Measurements from ENCODE around the gene LYSMD1. TPM values are rescaled to one million over a fixed set of nuclear protein-coding genes. Genes with fewer than 3 reads are reported as not detected.
"Not testable (repeated sequence)": the region's sequence is repeated elsewhere in the genome, so short reads cannot be mapped to it uniquely, and the experiment has no call there.

The LYSMD1 gene
- total RNA-seq, result 1 to 10 TPM; 3.0 to 4.4 (median 3.5) TPM

DNA sequence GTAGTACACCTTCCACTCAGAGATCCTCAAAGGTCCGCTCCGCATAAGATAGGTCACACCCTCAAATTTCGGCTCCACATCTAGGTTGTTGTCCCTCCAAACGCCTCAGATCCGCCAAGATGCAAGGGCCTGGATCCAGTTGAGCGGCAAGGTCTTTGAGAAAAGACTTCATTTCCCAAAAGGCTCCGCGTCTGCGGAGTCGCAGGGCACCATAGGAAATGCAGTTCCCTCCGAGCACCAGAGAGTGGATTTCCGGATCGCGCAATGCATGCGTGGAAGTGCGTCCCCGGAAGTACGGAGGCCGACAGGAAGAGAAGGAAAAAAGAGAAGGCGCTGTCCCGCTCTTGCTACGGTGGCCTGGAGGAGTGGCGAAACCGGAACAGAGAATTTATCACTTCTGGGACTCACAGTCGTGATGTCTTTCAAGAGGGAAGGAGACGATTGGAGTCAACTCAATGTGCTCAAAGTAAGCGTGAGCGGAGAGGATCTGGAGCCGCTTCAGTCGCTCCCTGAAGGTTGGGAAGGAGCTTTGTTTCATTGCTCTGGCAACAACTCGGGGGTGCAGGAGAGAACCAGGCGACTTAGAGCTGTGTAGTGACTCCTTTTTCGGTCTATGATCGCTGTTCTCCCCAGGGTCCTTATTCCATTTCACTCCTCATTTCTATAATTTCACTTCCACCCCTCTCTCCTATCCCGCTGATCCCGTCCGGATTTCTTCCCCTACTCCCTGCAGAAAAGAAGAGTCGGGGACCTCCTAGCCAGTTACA, at the start of gene LYSMD1, which contains the start of gene SCNM1:
TSS of gene LYSMD1 (minus strand) at position 165 of the 767 bp plus-strand sequence. CDS start 644 bp downstream, outside the sequence.
TSS of gene SCNM1 (plus strand) at position 407 of the 767 bp plus-strand sequence. CDS start at position 416, 9 bp downstream.
- H3K4me1 Mint-ChIP-seq (ENCODE audit: low read depth), result peaks cover 42% of the 10 kb centered on the region
- ATAC-seq, result peak; percentile 97 to 98

GRCh38 chr1:151213560-151213959, 47.9 kb upstream of the LYSMD1 start:
- Mint-ChIP-seq H3K9me3 (no peaks in the 10 kb centered on the region), H3K36me3 (ENCODE audit: insufficient read depth) (peaks cover 17% of the 10 kb centered on the region), H3K27me3 (ENCODE audit: low read depth) (no peaks in the 10 kb centered on the region), H3K4me1 (ENCODE audit: low read depth) (peaks cover 31% of the 10 kb centered on the region), H3K4me3 (no peak overlapping the region)
- ATAC-seq, result no peak
- DNase-seq, result no peak

More for the DNA sequence above, at the start of gene LYSMD1, which contains the start of gene SCNM1:
- Mint-ChIP-seq H3K36me3 (ENCODE audit: insufficient read depth) (peaks cover 41% of the 10 kb centered on the region), H3K4me3 (peak within 1 kb of the TSS; percentile 97), H3K27me3 (ENCODE audit: low read depth) (no peaks in the 10 kb centered on the region), H3K9me3 (no peaks in the 10 kb centered on the region)
- DNase-seq, result peak; percentile 92

GRCh38 chr1:151211972-151212705, 46.4 kb upstream of the LYSMD1 start:
- no peak for DNase-seq
- no peaks in the 10 kb centered on the region for H3K27me3 Mint-ChIP-seq (ENCODE audit: low read depth)
- H3K4me1 Mint-ChIP-seq (ENCODE audit: low read depth), result peaks cover 29% of the 10 kb centered on the region
- H3K36me3 Mint-ChIP-seq (ENCODE audit: insufficient read depth), result peaks cover 16% of the 10 kb centered on the region
- no peaks in the 10 kb centered on the region for H3K9me3 Mint-ChIP-seq
- peak overlapping the region; percentile 54 for H3K4me3 Mint-ChIP-seq
- ATAC-seq, result peak in 1 of 2 donors; percentile 57

- Mint-ChIP-seq H3K36me3 (ENCODE audit: insufficient read depth) (peaks cover 16% of the 10 kb centered on the region), H3K4me1 (ENCODE audit: low read depth) (peaks cover 28% of the 10 kb centered on the region), H3K4me3 (no peak overlapping the region), H3K27me3 (ENCODE audit: low read depth) (no peaks in the 10 kb centered on the region), H3K9me3 (no peaks in the 10 kb centered on the region)
- DNase-seq (no peak), ATAC-seq (no peak)
Measured at GRCh38 chr1:151210830-151211229, 45.1 kb upstream of the LYSMD1 start.

DNA sequence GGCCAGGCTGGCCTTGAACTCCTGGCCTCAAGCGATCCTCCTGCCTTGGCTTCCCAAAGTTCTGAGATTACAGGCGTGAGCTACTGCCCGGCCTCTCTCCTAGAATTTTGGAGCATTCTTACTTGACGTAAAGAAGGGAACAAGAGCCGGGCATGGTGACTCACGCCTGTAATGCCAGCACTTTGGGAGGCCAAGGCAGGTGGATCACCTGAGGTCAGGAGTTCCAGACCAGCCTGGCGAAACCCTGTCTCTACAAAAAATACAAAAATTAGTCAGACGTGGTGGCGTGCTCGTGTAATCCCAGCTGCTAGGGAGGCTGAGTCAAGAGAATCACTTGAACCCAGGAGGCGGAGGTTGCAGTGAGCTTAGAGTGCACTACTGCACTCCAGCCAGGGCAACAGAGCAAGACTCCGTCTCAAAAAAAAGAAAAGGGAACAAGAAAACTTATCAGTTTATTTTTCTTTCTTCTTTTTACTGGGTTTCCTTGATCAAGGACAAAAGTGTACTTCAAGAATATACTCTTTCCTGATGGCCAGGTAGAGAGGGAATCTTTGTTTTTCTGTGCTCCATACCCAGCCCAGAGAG, 39.8 kb upstream of the LYSMD1 start:
- not testable (repeated sequence) for H3K4me3 Mint-ChIP-seq; H3K27me3 Mint-ChIP-seq (ENCODE audit: low read depth); H3K9me3 Mint-ChIP-seq; DNase-seq; H3K36me3 Mint-ChIP-seq (ENCODE audit: insufficient read depth); ATAC-seq
- peaks cover 18% of the 10 kb centered on the region for H3K4me1 Mint-ChIP-seq (ENCODE audit: low read depth)

DNA sequence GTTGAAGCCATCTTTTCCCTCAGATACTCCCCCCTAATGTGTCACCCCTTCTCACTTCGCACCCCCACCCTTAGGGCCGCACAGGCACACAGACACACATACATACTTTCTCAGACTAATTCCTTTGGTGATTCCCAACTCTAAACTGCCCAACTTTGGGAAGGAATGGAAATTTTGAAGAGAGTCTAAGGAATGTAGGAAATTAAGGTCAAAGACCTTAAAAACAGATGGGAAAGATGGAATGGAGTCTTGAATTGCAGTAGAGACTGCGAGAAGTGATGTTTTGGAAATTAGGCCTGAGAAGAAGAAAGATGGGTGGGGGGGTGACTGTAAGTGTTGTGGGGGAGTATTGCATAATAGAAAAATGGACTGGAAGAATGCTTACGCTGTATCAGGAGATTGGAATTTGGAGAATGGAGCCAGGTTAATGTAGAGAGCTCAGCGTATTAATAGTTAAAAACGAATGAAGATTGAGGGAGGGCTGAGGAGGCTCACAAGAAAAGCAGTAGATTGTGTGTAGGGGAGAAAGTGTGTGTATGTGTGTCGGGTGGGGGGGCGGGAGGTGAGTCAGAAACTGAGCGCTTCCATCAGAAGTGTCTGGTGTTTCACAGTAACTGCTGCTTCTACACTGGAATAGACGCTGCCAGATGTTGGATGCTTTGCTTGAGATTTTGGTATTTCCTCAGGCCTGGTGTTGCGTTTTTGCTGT, 34.3 kb upstream of the LYSMD1 start:
- ATAC-seq (peak; percentile 27), DNase-seq (peak; percentile 9)
- Mint-ChIP-seq H3K27me3 (ENCODE audit: low read depth) (peaks cover 2% of the 10 kb centered on the region), H3K4me3 (peak overlapping the region; percentile 99), H3K4me1 (ENCODE audit: low read depth) (peaks cover 37% of the 10 kb centered on the region), H3K9me3 (no peaks in the 10 kb centered on the region), H3K36me3 (ENCODE audit: insufficient read depth) (peaks cover 4% of the 10 kb centered on the region)

GRCh38 chr1:151198254-151199127, 32.8 kb upstream of the LYSMD1 start, which contains the start of gene PIP5K1A:
PIP5K1A (plus strand) TSS chr1:151198552; CDS start chr1:151198997, 445 bp downstream.
- Mint-ChIP-seq H3K27me3 (ENCODE audit: low read depth) (peaks cover 3% of the 10 kb centered on the region), H3K4me3 (peak within 1 kb of the TSS; percentile 99), H3K36me3 (ENCODE audit: insufficient read depth) (no peaks in the 10 kb centered on the region), H3K9me3 (no peaks in the 10 kb centered on the region), H3K4me1 (ENCODE audit: low read depth) (peaks cover 33% of the 10 kb centered on the region)
- peak; percentile 99 for DNase-seq
- ATAC-seq, result peak; percentile 90 to 94

- DNase-seq (no peak), ATAC-seq (no peak)
- peak overlapping the region; percentile 99 for H3K4me3 Mint-ChIP-seq
- H3K9me3 Mint-ChIP-seq, result no peaks in the 10 kb centered on the region
- H3K36me3 Mint-ChIP-seq (ENCODE audit: insufficient read depth), result no peaks in the 10 kb centered on the region
- H3K27me3 Mint-ChIP-seq (ENCODE audit: low read depth), result peaks cover 3% of the 10 kb centered on the region
- H3K4me1 Mint-ChIP-seq (ENCODE audit: low read depth), result peaks cover 33% of the 10 kb centered on the region
Measured at GRCh38 chr1:151197863-151198253, 32.2 kb upstream of the LYSMD1 start.

- H3K27me3 Mint-ChIP-seq (ENCODE audit: low read depth), result peaks cover 3% of the 10 kb centered on the region
Measured at GRCh38 chr1:151196292-151196800, 30.6 kb upstream of the LYSMD1 start.

DNA sequence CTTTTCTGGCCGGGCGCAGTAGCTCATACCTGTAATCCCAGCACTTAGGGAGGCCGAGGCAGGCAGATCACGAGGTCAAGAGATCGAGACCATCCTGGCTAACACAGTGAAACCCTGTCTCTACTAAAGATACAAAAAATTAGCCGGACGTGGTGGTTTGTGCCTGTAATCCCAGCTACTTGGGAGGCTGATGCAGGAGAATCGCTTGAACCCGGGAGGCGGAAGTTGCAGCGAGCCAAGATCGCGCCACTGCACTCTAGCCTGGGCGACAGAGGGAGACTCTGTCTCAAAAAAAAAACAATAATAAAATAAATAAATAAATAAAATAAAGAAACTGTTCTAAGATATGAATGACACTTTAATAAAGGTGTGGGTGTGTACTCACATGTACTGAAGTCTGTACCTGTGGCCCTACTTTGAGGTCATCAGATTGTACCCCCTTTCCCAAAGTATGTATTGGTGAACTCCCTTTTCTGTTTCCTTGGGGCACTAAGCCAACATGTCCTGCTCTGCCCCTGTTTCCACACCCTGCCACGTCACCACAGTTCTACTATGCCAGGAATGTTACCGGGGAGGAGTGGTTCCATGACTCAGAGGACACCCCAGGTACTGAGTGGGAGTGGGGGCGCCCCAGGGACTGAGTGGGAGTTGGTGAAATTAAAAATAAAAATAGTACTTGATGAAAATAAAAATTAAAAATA, 29.3 kb upstream of the LYSMD1 start:
- H3K4me3 Mint-ChIP-seq; H3K36me3 Mint-ChIP-seq (ENCODE audit: insufficient read depth); H3K9me3 Mint-ChIP-seq; H3K27me3 Mint-ChIP-seq (ENCODE audit: low read depth); ATAC-seq: not testable (repeated sequence)
- peak; percentile 13 for DNase-seq
- H3K4me1 Mint-ChIP-seq (ENCODE audit: low read depth), result peaks cover 30% of the 10 kb centered on the region

More at GRCh38 chr1:151196292-151196800, 30.6 kb upstream of the LYSMD1 start:
- no peaks in the 10 kb centered on the region for H3K36me3 Mint-ChIP-seq (ENCODE audit: insufficient read depth)
- H3K9me3 Mint-ChIP-seq, result no peaks in the 10 kb centered on the region
- peaks cover 29% of the 10 kb centered on the region for H3K4me1 Mint-ChIP-seq (ENCODE audit: low read depth)
- ATAC-seq, result no peak
- peak; percentile 41 for DNase-seq
- peak overlapping the region; percentile 26 for H3K4me3 Mint-ChIP-seq

DNA sequence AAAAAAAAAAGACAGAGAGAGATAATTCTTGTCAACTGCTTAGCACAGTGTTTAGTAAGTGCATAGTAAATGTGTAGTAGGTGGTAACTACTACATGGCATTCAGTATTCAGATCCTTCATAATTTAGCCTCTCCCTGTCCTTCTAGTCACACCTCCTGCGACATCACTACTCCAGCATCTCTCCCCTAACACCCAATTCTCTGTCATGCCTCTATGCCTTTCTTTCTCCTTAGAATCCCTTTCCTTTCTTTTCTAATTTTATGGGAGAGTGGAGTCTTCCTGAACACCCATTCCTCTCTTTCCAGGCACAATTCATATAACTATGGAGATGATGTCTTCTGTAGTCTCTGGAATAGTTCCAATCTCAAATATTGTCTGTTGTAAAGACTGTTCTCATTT, 28.2 kb upstream of the LYSMD1 start:
- no peaks in the 10 kb centered on the region for H3K9me3 Mint-ChIP-seq
- H3K4me1 Mint-ChIP-seq (ENCODE audit: low read depth), result peaks cover 23% of the 10 kb centered on the region
- no peak for DNase-seq
- no peak for ATAC-seq
- no peak overlapping the region for H3K4me3 Mint-ChIP-seq
- peaks cover 3% of the 10 kb centered on the region for H3K27me3 Mint-ChIP-seq (ENCODE audit: low read depth)
- H3K36me3 Mint-ChIP-seq (ENCODE audit: insufficient read depth), result no peaks in the 10 kb centered on the region

DNA sequence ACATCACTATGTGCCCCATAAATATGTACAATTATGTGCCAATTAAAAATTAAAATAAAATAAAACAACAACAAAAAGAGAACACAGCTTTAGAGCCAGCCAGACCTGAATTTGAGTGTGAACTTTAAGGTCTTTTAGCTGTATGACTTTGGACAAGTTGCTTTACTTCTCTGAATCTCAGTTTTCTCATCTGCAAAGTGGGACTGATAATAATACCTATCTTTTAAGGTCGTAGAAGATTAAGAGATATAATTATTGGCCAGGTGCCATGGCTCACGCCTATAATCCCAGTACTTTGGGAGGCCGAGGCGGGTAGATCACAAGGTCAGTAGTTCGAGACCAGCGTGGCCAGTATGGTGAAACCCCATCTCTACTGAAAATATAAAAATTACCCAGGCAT, 27.6 kb upstream of the LYSMD1 start:
- peaks cover 28% of the 10 kb centered on the region for H3K4me1 Mint-ChIP-seq (ENCODE audit: low read depth)
- no peaks in the 10 kb centered on the region for H3K9me3 Mint-ChIP-seq
- no peaks in the 10 kb centered on the region for H3K36me3 Mint-ChIP-seq (ENCODE audit: insufficient read depth)
- no peak for ATAC-seq
- H3K4me3 Mint-ChIP-seq, result no peak overlapping the region
- no peak for DNase-seq
- peaks cover 3% of the 10 kb centered on the region for H3K27me3 Mint-ChIP-seq (ENCODE audit: low read depth)

All from activated T-cell treated with anti-CD3 and anti-CD28 coated beads, Interleukin-2, amount 50 U/mL, for 4 hours (primary cell).